SK-N-SH treated with all-trans-retinoic acid at 6 μM for 48 hours (cell line): ENCODE results near the gene SMARCA4.

Experiments
- CREB5 ChIP-seq: fragments of 250-450 bp; sonication (Bioruptor Pico); IDR thresholded peaks from 2 replicates; pipeline ENCODE4 v1.5.1; 2020; ENCODE audit warnings: low read depth, mild to moderate bottlenecking, moderate library complexity
- OSR1 ChIP-seq: fragments of 250-450 bp; sonication (Bioruptor Pico); IDR thresholded peaks from 2 replicates; pipeline ENCODE4 v1.8.0; 2022; ENCODE audit warnings: moderate library complexity, mild to moderate bottlenecking, inconsistent platforms
- PPARA ChIP-seq: fragments of 250-450 bp; sonication (Bioruptor Pico); IDR thresholded peaks from 2 replicates; pipeline ENCODE4 v1.5.0; 2020; ENCODE audit warnings: mild to moderate bottlenecking, borderline replicate concordance
- TOX ChIP-seq: fragments of 250-450 bp; sonication (Bioruptor Pico); IDR thresholded peaks from 2 replicates; pipeline ENCODE4 v1.8.0; 2021; ENCODE audit warnings: mild to moderate bottlenecking, moderate library complexity, borderline replicate concordance
- ZC3H10 ChIP-seq: fragments of 250-450 bp; sonication (Bioruptor Pico); IDR thresholded peaks from 2 replicates; pipeline ENCODE4 v1.5.1; 2021; ENCODE audit warnings: mild to moderate bottlenecking, moderate library complexity
- TF ChIP-seq, protein P1 (sequence below): fragments of 250-450 bp; sonication (Bioruptor Pico); IDR thresholded peaks from 2 replicates; pipeline ENCODE4 v1.8.0; 2020; ENCODE audit warnings: mild to moderate bottlenecking, moderate library complexity, borderline replicate concordance

- TF ChIP-seq CREB5 (no peak), TOX (no peak), ZC3H10 (no peak), OSR1 (CRISPR knock-in tag) (no peak), PPARA (CRISPR knock-in tag) (no peak)
- TF ChIP-seq, protein P1, sequence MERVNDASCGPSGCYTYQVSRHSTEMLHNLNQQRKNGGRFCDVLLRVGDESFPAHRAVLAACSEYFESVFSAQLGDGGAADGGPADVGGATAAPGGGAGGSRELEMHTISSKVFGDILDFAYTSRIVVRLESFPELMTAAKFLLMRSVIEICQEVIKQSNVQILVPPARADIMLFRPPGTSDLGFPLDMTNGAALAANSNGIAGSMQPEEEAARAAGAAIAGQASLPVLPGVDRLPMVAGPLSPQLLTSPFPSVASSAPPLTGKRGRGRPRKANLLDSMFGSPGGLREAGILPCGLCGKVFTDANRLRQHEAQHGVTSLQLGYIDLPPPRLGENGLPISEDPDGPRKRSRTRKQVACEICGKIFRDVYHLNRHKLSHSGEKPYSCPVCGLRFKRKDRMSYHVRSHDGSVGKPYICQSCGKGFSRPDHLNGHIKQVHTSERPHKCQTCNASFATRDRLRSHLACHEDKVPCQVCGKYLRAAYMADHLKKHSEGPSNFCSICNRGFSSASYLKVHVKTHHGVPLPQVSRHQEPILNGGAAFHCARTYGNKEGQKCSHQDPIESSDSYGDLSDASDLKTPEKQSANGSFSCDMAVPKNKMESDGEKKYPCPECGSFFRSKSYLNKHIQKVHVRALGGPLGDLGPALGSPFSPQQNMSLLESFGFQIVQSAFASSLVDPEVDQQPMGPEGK (CRISPR knock-in tag), result no peak
Measured at GRCh38 chr19:11091703-11092153, 130.9 kb downstream of the SMARCA4 start.
